H1 (cell line): ENCODE data around the gene IKZF3.

ENCODE experiments used
- CREB1 ChIP-seq: IDR thresholded peaks from 2 replicates; pipeline ENCODE4 v1.6.1; 2012; ENCODE audit warnings: inconsistent platforms
- PHF8 ChIP-seq: fragments of 200-600 bp; sonication (generic); conservative IDR thresholded peaks from 2 replicates; pipeline ENCODE4 v1.7.1; 2012; ENCODE audit warnings: low read depth, mild to moderate bottlenecking, inconsistent platforms, low read length, moderate library complexity
- POLR2AphosphoS5 ChIP-seq: IDR thresholded peaks from 2 replicates; pipeline ENCODE4 v1.6.1; 2011; ENCODE audit warnings: low read depth, low read length
- SP2 ChIP-seq: IDR thresholded peaks from 2 replicates; pipeline ENCODE4 v1.6.1; 2012; ENCODE audit warnings: mild to moderate bottlenecking, low read length, inconsistent platforms
- TF ChIP-seq, protein P1 (sequence below), 3 experiments: IDR thresholded peaks; 1 replicate in 2 of 3; 2 replicates in 1 of 3; pipeline versions ENCODE4 v1.5.1 to v1.6.1; 2011; ENCODE audit warnings: low read length in 3 of 3, mild to moderate bottlenecking in 3 of 3, inconsistent platforms in 2 of 3, low read depth in 1 of 3, moderate library complexity in 1 of 3; ENCODE audit not compliant: insufficient read depth in 1 of 3; ENCODE audit errors: control extremely low read depth in 1 of 3

- TF ChIP-seq PHF8 (no peak), SP2 (no peak), POLR2AphosphoS5 (no peak), CREB1 (no peak)
- TF ChIP-seq, protein P1, sequence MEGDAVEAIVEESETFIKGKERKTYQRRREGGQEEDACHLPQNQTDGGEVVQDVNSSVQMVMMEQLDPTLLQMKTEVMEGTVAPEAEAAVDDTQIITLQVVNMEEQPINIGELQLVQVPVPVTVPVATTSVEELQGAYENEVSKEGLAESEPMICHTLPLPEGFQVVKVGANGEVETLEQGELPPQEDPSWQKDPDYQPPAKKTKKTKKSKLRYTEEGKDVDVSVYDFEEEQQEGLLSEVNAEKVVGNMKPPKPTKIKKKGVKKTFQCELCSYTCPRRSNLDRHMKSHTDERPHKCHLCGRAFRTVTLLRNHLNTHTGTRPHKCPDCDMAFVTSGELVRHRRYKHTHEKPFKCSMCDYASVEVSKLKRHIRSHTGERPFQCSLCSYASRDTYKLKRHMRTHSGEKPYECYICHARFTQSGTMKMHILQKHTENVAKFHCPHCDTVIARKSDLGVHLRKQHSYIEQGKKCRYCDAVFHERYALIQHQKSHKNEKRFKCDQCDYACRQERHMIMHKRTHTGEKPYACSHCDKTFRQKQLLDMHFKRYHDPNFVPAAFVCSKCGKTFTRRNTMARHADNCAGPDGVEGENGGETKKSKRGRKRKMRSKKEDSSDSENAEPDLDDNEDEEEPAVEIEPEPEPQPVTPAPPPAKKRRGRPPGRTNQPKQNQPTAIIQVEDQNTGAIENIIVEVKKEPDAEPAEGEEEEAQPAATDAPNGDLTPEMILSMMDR (IDR thresholded peaks at IDR 0.05; ENCODE audit: control extremely low read depth in 1 of 3, insufficient read depth in 1 of 3, low read depth in 1 of 3, low read length in 3 of 3), result no peak
Measured at GRCh38 chr17:39759204-39759603, 104.9 kb downstream of the IKZF3 start.
